ENCODE measurements around the gene WDR18. TPM values are rescaled to one million over a fixed set of nuclear protein-coding genes. Genes with fewer than 3 reads are reported as not detected.
A peak's percentile ranks its signal among the peaks of the same experiment; 100 is the strongest.

Gene WDR18
- 44.1 TPM for polyA plus RNA-seq (2012; ENCODE audit: low read depth, missing spikeins)

- FAIRE-seq: peak; percentile 99
- peak; percentile 99 for DNase-seq (ENCODE audit: insufficient read length, low spot score)
- no peak for TF ChIP-seq POLR2AphosphoS5 (IDR thresholded peaks at IDR 0.05; ENCODE audit: low read depth, low read length)
- no peak for TF ChIP-seq PAX5 (IDR thresholded peaks at IDR 0.05; ENCODE audit: insufficient read depth, low read length, severe bottlenecking)
- no peak for TF ChIP-seq SPI1 (IDR thresholded peaks at IDR 0.05; ENCODE audit: low read depth, low read length)
- TF ChIP-seq POLR2A (IDR thresholded peaks at IDR 0.05; ENCODE audit: low read depth, low read length): peak; percentile 55
- 0 out of 2 replicates have a peak, but pooled peaks have one; percentile 44 for TF ChIP-seq TAF1 (IDR thresholded peaks at IDR 0.05; ENCODE audit: low read depth, low read length)
Observed at GRCh38 chr19:984165-984967, at the start of gene WDR18. Gene WDR18 (plus strand): TSS chr19:984345. CDS start chr19:984354, 9 bp downstream.

- DNase-seq (ENCODE audit: insufficient read length, low spot score) (no peak), FAIRE-seq (no peak)
- TF ChIP-seq POLR2A (IDR thresholded peaks at IDR 0.05; ENCODE audit: low read depth, low read length) (no peak), SPI1 (IDR thresholded peaks at IDR 0.05; ENCODE audit: low read depth, low read length) (no peak), TAF1 (IDR thresholded peaks at IDR 0.05; ENCODE audit: low read depth, low read length) (no peak), POLR2AphosphoS5 (IDR thresholded peaks at IDR 0.05; ENCODE audit: low read depth, low read length) (no peak), POU2F2 (IDR thresholded peaks at IDR 0.05; ENCODE audit: low read depth, low read length) (no peak), PAX5 (IDR thresholded peaks at IDR 0.05; ENCODE audit: insufficient read depth, low read length, severe bottlenecking) (no peak)
Observed at GRCh38 chr19:934865-935479, 49.2 kb upstream of the WDR18 start.

- TF ChIP-seq POLR2A (IDR thresholded peaks at IDR 0.05; ENCODE audit: low read depth, low read length) (no peak), POLR2AphosphoS5 (IDR thresholded peaks at IDR 0.05; ENCODE audit: low read depth, low read length) (no peak), SPI1 (IDR thresholded peaks at IDR 0.05; ENCODE audit: low read depth, low read length) (no peak), TAF1 (IDR thresholded peaks at IDR 0.05; ENCODE audit: low read depth, low read length) (no peak), POU2F2 (IDR thresholded peaks at IDR 0.05; ENCODE audit: low read depth, low read length) (no peak), PAX5 (IDR thresholded peaks at IDR 0.05; ENCODE audit: insufficient read depth, low read length, severe bottlenecking) (no peak)
- FAIRE-seq: no peak
- DNase-seq (ENCODE audit: insufficient read length, low spot score): no peak
Observed at GRCh38 chr19:936175-936546, 48.0 kb upstream of the WDR18 start.

GRCh38 chr19:937259-937694 is 46.9 kb upstream of the WDR18 start:
- TF ChIP-seq PAX5 (IDR thresholded peaks at IDR 0.05; ENCODE audit: insufficient read depth, low read length, severe bottlenecking) (no peak), POLR2A (IDR thresholded peaks at IDR 0.05; ENCODE audit: low read depth, low read length) (no peak), SPI1 (IDR thresholded peaks at IDR 0.05; ENCODE audit: low read depth, low read length) (peak; percentile 82), TAF1 (IDR thresholded peaks at IDR 0.05; ENCODE audit: low read depth, low read length) (no peak), POLR2AphosphoS5 (IDR thresholded peaks at IDR 0.05; ENCODE audit: low read depth, low read length) (no peak)
- no peak for DNase-seq (ENCODE audit: insufficient read length, low spot score)
- peak; percentile 88 for FAIRE-seq

- no peak for DNase-seq (ENCODE audit: insufficient read length, low spot score)
- TF ChIP-seq PAX5 (IDR thresholded peaks at IDR 0.05; ENCODE audit: insufficient read depth, low read length, severe bottlenecking) (no peak), POLR2AphosphoS5 (IDR thresholded peaks at IDR 0.05; ENCODE audit: low read depth, low read length) (no peak), POU2F2 (IDR thresholded peaks at IDR 0.05; ENCODE audit: low read depth, low read length) (no peak), POLR2A (IDR thresholded peaks at IDR 0.05; ENCODE audit: low read depth, low read length) (no peak), TAF1 (IDR thresholded peaks at IDR 0.05; ENCODE audit: low read depth, low read length) (no peak), SPI1 (IDR thresholded peaks at IDR 0.05; ENCODE audit: low read depth, low read length) (no peak)
- no peak for FAIRE-seq
Observed at GRCh38 chr19:938233-938923, 45.8 kb upstream of the WDR18 start.

GRCh38 chr19:939439-939838 is 44.7 kb upstream of the WDR18 start:
- TF ChIP-seq SPI1 (IDR thresholded peaks at IDR 0.05; ENCODE audit: low read depth, low read length): no peak
- no peak for TF ChIP-seq POU2F2 (IDR thresholded peaks at IDR 0.05; ENCODE audit: low read depth, low read length)
- no peak for TF ChIP-seq POLR2AphosphoS5 (IDR thresholded peaks at IDR 0.05; ENCODE audit: low read depth, low read length)
- no peak for TF ChIP-seq PAX5 (IDR thresholded peaks at IDR 0.05; ENCODE audit: insufficient read depth, low read length, severe bottlenecking)
- no peak for TF ChIP-seq POLR2A (IDR thresholded peaks at IDR 0.05; ENCODE audit: low read depth, low read length)
- no peak for TF ChIP-seq TAF1 (IDR thresholded peaks at IDR 0.05; ENCODE audit: low read depth, low read length)
- FAIRE-seq: no peak
- DNase-seq (ENCODE audit: insufficient read length, low spot score): no peak

- FAIRE-seq (peak; percentile 5), DNase-seq (ENCODE audit: insufficient read length, low spot score) (no peak)
- no peak for TF ChIP-seq POLR2A (IDR thresholded peaks at IDR 0.05; ENCODE audit: low read depth, low read length)
- TF ChIP-seq POU2F2 (IDR thresholded peaks at IDR 0.05; ENCODE audit: low read depth, low read length): no peak
- no peak for TF ChIP-seq TAF1 (IDR thresholded peaks at IDR 0.05; ENCODE audit: low read depth, low read length)
- no peak for TF ChIP-seq SPI1 (IDR thresholded peaks at IDR 0.05; ENCODE audit: low read depth, low read length)
- TF ChIP-seq POLR2AphosphoS5 (IDR thresholded peaks at IDR 0.05; ENCODE audit: low read depth, low read length): no peak
- TF ChIP-seq PAX5 (IDR thresholded peaks at IDR 0.05; ENCODE audit: insufficient read depth, low read length, severe bottlenecking): no peak
Observed at GRCh38 chr19:939922-940321, 44.2 kb upstream of the WDR18 start.

- DNase-seq (ENCODE audit: insufficient read length, low spot score) (no peak), FAIRE-seq (peak; percentile 75)
- TF ChIP-seq POLR2AphosphoS5 (IDR thresholded peaks at IDR 0.05; ENCODE audit: low read depth, low read length): peak; percentile 23; the same call in 1 of the 2 replicates
- no peak for TF ChIP-seq SPI1 (IDR thresholded peaks at IDR 0.05; ENCODE audit: low read depth, low read length)
Observed at GRCh38 chr19:940591-941291, 43.4 kb upstream of the WDR18 start.
